CMK (cell line): Measurements from ENCODE around the gene PAWR.
"Not testable (repeated sequence)": the region's sequence is repeated elsewhere in the genome, so short reads cannot be mapped to it uniquely, and the experiment has no call there.

ENCODE experiments used
- DNase-seq: peaks from one replicate; pipeline ENCODE4 v3.0.0-alpha.2; 2010; ENCODE audit warnings: low read depth

The PAWR gene

DNA sequence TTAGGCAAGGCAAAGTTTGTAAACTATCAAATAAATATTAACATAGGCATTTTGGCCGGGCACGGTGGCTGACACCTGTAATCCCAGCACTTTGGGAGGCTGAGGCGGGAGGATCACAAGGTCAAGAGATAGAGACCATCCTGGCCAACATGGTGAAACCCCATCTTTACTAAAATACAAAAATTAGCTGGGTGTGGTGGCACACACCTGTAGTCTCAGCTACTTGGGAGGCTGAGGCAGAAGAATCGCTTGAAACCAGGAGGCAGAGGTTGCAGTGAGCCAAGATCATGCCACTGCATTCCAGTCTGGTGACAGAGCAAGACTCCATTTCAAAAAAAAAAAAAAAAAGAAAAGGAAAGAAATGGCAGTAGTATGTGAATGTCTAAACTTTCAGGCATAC lies 43.9 kb downstream of the PAWR start:
- DNase-seq: not testable (repeated sequence)

DNA sequence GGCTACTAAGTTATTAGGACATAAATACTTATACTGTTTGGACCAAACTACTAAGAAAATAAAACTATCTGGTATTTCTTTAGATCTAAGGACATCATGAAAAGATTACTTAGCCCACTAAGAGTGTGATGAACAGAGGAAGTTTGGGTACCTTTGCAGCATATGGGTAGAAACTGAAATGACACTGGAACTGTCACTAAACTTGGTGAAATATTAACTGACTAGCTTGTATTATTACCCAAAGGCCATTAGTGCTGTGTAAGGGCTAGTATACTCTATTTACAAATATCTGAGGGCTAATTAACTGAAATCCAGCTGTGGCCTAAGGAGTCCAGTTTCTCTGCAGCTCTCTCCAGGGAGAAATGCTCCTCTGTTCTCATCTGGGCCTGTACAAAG lies 45.5 kb downstream of the PAWR start:
- DNase-seq: no peak

DNA sequence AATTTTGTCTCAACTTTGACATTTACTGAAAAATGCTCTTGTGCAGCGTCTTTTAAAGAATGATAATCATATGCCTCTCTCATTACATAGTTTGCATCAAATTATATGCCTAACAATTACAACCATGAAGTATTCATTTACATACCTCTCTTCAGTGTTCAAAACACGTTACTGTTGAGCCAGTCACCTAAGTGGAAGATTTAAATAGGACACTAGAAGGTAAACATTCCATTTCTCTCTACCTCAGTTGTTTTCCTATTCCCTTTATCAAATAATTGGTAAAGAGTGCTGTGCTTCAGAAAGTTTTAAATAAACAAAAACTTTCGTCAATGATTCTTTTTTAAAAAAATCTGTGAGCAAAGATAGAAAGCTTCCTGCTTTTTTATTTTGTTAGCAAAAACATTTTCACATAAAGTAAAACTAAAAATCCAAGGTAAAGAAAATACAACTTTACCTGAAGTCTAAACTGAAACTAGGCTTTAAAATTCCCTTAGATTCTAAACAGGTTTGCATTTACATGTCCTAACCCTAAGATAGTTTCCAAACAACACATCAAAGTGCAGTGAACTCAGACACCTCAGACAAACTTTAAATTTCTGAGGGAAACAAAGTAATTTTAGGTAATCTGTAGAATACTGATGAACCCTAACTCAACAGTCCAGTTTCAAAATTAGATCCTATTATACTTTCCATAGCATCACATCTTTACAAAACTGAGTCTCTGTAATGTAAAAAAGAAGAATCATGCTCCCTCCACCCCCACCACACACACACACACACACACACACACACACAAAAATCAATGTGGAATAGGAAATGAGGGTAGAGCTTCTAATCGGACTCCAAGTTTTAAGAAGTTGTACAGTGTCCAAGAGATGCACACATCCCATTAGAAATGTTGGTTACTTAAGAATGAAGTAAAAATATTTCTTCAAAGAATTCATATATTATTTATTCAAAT lies 46.2 kb downstream of the PAWR start:
- no peak for DNase-seq

DNA sequence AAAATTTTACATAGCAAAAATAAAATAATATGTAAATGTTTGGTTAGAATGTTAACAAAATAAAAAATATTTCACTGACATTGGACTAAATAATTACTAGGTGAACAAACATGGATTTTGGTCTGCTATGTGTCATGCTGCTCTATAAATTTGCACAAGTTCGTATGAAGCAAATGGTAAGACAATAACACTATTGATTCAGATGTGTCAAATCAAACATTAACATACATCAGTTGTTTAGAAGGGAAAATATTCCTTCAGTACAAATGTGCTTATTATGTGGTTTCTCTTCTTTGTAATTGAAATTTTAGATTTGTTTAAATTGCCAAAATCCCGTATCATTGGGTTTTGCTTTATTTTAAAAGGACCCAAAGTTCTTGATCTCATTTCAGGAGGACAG lies 46.9 kb downstream of the PAWR start:
- DNase-seq: no peak

DNA sequence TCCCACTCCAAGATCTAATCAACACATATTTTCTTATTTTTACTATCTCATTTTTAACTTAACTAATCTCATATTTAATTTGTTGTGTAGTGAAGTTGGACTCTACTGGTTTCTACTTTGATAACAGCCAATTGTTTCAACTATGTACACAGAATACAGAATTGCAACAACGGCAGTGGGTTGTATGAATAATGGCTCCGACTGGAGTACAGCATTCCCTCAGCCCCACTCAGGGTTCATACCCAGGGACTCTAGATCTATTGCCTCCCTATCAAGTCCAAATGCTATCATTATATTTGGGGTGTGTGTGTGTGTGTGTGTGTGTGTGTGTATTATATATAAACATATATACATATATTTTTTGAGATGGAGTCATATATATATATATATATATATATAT lies 52.3 kb downstream of the PAWR start:
- no peak for DNase-seq

DNA sequence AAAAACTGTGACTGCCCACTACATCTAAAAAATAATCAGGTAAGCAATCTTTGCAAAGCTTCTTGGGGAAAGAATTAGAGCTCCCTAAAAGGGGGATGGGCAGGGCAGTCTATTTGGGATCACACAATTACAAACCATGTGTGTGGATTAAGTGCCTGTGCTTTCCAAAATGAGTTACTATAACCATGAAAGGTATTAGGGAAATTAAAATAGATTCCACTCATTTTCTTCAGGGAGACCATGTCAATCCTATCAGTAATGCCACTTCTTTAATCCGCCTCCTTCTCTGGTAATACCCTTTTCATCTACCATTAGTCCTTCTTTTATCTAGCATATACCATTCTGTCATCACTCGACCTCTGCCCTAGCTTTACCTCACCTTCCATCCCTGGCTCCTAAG lies 53.7 kb downstream of the PAWR start:
- DNase-seq: no peak

DNA sequence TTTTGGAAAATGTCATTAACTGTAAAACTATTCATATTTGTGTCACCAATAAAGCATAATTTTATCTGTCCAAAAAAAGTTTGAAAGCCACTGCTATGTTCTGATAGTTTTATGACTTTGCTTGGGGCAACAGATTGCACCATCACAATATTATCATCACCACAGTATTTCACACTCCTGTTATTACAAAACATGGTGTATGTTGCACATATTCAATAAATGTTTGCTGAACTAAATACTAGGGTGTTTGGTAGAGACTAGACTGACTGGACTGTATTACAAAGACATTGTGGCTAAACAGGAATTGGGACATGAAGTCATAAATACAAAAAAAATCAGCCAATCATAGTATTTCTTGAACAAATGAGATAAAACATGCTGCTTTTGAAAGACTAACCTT lies 55.1 kb downstream of the PAWR start:
- DNase-seq: no peak

DNA sequence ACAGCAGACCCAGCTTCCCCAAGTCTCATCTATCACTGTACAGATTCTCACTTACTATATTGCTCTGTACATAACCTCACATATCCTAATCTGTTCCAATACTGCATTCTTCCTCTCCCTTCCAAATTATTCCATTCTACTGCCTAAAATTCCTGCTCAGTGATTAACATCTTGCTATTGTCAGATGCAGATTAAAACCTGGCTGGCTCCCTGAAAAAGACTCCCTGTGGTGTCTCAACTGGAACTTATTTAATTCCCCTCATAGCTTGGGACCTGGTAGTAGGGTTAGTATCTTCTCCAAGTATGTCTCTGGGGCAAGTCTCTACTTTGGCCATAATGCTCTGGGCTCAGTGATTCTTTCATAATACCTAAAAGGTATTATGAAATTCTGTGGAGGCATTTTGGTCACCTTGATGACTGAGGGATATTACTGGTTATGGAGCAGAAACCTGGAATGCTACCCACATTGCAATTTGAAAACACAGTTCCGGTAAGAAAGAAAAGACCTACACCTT lies 55.8 kb downstream of the PAWR start:
- no peak for DNase-seq

DNA sequence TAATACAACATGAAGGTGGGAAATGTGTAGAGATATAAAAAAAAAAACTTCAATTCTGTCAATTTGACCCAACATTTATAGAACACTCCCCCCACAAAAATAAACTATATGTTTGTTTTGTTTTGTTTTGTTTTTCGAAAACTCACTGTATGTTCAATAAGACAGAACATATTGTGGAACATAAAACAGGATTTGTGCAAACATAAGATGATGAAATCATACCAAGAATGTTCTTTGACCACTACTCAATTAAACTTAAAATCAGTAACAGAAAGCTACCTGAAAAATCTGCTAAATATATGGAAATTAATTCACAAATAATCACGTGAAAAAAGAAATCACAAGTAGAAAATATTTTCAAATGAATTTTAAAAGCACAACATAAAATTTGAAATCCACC lies 61.2 kb downstream of the PAWR start:
- no peak for DNase-seq

DNA sequence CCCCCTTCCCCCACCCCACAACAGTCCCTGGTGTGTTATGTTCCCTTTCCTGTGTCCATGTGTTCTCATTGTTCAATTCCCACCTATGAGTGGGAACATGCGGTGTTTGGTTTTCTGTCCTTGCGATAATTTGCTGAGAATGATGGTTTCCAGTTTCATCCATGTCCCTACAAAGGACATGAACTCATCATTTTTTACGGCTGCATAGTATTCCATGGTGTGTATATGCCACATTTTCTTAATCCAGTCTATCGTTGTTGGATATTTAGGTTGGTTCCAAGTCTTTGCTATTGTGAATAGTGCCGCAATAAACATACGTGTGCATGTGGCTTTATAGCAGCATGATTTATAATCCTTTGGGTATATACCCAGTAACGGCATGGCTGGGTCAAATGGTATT lies 64.0 kb downstream of the PAWR start:
- not testable (repeated sequence) for DNase-seq

DNA sequence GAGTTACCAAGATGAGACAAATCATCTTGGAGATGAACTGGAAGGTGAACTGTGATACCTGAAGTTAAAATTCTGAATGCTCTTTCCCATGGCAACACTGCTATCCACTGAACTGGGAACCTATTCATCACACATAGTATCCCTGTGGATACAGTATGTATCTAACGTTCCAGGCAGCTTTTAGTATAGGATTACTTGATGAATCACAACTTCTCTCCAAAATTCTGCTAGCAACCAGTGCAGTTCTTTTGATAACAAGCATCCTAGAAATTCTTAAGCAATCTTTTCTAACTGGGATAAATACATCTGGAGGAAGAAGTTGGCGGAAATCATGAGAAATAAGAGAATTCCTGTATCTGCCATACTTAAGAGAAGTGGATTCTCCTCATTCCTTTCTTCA lies 66.4 kb downstream of the PAWR start:
- DNase-seq: no peak

DNA sequence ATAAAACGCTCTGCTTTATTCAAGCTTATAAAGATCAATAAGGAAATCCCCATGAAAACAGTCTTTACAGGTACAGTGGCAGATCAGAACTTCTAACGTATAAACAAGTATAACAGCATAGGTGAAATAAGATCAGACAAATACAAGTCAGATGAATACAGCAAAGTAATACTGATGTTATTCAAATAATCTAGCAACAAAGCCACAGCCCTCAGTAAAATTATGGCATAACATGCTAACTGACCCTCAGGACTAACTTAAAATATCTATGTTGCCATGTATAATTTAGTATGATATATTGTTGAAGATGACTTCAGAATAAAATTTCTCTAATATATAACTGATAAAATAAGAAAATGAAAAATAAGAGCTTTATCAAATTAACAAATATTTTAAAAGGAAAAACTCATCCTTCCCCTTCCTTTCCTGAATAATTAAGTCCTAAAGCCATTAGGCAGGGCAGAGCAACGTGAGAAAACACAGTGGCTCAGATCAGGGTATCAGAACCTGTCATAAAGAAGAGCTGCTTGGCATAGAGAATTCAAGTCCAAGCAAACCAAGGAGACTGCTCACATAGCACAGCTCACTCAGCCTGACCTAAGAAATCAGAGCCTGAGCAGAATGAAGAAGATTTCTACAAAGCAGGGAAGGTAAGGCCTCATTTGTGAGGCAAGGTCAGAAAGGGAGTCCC lies 70.7 kb downstream of the PAWR start:
- DNase-seq: no peak

DNA sequence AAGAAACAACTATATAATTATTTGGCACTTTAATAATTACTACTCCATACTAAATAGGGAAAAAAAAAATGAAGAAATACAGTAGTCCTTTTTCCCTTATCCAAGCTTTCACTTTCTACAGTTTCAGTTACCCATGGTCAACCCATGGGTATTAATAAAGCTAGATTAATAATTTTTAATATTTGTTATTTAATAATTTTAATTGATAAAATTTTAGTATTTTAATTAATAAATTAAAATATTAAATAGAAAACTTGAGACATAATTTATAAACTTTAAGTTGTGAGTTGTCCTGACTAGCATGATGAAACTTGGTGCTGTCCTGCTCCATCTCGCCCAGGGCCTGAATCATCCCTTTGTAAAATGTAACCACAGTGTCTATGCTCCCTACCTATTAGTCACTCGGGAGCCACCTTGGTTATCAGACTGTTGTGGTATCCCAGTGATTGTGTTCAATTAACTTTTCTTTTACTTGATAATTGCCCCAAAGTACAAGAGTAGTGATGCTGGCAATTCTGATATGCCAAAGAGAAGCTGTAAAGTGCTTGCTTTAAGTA lies 71.8 kb downstream of the PAWR start:
- DNase-seq: no peak

DNA sequence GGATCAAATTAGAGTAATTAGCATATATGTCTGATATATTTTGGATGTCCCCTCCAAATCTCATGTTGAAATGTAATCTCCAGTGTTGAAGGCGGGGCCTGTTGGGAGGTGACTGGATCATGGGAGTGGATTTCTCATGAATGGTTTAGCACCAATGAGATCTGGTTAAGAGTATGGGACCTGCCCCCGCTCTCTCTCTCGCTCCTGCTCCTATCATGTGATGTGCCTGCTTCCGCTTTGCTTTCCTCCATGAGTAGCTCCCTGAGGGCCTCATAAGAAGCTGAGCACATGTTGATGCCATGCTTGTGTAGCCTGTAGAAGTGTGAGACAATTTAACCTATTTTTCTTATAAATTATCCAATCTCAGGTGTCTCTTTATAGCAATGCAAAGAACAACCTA lies 73.1 kb downstream of the PAWR start:
- no peak for DNase-seq

DNA sequence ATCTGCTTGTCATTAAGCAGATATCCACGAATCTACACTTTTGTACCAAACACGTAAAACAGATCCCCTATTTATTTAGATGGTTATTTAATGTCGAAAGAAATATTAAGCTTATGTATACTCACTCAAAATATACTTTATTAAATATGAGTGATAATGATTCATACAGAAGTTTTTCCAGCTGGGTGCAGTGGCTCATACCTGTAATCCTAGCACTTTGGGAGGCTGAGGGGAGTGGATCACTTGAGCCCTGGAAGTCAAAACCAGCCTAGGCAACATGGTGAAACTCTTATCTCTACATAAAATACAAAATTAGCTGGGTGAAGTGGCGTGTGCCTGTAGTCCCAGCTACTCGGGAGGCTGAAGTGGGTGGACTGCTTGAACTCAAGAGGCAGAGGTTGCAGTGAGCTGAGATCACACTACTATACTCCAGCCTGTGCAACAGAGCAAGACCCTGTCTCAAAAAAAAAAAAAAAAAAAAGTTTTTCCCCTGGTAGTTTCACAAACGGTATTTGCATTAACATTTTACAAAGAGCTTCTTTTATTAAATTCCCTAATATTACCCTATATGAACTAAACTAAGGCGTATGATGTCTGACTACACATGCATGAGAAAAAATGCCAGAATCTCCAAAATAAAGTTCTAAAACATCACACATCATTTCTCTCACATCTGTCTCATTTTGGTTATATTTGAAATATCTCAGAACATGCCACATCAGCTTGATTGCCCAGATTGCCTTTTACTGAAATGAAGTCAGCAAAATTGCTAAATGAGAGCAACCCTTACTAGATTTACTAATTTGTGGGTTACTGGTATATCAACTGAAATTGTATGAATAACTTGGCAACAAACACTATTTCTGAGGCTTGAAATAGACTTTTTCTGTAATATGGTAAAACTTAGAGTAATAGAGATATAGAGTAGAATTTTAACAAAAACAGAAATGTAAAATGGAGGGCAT lies 74.9 kb downstream of the PAWR start:
- no peak for DNase-seq

DNA sequence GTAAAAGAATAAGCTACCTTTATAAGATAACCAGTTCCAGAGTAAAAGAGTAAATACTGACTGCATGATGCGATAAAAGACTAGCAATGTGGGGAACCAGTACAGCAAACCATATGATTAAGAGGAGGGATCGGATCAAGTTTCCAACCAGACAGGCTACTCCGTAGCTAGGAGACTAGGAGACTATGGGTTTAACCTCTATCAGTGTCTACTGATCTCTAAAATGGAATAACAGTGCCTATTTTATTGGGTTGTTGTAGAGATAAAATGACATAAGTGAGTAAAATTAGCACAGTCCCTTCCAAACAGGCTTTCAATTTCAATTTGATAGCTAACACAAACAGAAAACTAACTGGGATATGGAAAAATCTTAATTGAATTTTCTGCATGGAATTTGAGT lies 76.0 kb downstream of the PAWR start:
- DNase-seq: no peak

DNA sequence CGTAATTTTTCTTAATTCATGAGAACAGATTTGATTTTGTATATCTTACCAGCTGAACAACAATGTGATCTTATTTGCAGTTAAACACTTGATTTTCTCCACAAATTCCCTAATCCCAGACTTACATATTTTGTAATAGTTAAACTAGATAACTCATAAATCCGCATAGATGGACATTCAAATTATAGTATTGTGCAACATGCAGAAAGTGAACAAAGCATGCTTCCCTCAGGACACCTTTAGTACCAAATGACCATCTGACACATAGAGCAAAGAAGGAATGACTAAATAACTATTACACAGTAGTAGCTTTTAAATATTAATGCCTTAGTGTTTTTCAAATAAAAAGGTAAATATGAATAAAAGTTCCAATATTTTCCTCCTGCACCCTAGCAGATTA lies 88.9 kb downstream of the PAWR start:
- no peak for DNase-seq

DNA sequence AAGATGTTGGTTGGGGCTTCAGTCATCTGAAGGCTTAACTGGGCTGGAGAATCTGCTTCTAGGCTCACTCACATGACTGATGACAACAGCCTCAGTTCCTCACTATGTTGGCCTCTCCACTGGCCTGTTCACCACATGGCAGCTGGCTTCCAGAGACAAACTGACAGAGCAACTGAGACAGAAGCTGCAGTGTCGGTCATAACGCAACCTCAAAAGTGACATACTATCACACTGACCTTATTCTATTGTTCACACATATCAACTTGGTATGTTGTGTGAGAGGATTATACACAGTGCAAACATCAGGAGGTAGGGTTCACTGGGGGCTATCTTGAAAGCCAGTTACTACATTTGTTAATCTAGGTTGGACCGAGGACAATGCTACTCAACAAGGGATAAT lies 92.9 kb downstream of the PAWR start:
- no peak for DNase-seq

DNA sequence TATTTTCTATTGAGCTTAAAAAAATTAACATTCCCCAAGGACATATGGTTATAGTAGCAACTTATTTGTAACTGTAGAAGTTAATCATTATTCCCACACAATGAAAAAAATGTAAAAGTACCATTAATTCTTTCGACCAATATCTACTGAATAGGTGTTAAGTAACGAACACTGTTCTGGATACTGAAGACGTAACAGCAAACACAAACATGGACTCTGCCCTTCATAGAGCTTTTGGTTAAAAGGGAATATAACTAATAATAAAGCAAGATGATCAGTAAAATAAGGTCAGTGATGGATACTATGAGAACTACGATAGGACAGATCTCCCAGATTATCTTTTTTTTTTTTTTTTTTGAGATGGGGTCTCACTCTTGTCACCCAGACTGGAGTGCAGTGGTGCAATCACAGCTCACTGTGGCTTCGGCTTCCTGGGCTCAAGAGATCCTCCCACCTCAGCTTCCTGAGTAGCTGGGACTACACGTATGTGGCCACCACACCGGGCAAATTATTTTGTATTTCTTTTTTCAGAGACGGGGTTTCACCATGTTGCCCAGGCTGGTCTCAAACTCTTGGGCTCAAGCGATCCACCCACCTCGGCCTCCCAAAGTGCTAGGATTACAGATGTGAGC lies 93.9 kb downstream of the PAWR start:
- no peak for DNase-seq

DNA sequence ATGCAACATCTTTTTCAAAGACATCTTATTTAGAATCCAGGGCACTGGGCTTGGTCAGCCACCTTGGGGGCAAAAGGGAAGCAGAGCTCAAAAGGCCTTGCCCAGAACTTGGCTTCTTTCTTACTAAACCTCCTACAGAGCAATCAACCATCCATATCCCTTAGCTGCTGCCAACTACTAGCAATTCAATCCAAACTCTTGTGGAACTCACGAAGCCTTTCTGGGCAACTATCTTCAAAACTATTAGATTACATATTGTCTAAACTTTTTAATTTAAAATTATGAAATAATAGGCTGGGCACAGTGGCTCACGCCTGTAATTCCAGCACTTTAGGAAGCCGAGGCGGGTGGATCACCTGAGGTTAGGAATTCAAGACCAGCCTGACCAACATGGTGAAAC lies 95.5 kb downstream of the PAWR start:
- no peak for DNase-seq

DNA sequence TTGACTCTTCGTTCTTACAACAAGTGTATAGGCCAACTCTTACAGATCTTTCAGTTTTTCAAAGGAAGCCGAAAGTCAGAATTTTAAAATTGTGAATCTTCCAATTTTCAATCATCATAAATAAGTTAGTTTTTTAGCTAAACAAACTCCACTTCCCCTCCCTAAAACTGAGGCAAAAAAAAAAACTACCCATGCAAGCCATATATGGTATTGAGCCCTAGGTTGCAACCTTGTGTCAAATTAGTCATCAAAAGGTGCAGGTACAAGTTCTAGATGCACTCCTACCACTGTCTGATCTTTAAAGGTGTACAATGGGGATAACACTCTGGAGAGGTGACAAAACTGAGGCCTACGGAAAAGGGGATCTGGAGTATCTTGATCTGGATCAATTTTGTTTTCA lies 97.9 kb downstream of the PAWR start:
- DNase-seq: no peak
